Sigmoid colon (tissue), 4 donors: ENCODE measurements around the gene VWA7.

ENCODE experiments used
- POLR2AphosphoS5 ChIP-seq, 4 donors: sonication (generic); formaldehyde crosslinking; IDR thresholded peaks; one replicate each; pipeline ENCODE4 v1.6.1; 2017; ENCODE audit warnings: antibody characterized with exemption in 4 of 4
- TF ChIP-seq, protein P1 (sequence below), 4 experiments: fragments of 450-650 bp in 3 of 4; fragments of 200-600 bp in 1 of 4; IDR thresholded peaks; one replicate each; pipeline ENCODE4 v1.5.1; 2016 to 2019; ENCODE audit warnings: antibody characterized with exemption in 4 of 4, mild to moderate bottlenecking in 3 of 4, moderate library complexity in 2 of 4

DNA sequence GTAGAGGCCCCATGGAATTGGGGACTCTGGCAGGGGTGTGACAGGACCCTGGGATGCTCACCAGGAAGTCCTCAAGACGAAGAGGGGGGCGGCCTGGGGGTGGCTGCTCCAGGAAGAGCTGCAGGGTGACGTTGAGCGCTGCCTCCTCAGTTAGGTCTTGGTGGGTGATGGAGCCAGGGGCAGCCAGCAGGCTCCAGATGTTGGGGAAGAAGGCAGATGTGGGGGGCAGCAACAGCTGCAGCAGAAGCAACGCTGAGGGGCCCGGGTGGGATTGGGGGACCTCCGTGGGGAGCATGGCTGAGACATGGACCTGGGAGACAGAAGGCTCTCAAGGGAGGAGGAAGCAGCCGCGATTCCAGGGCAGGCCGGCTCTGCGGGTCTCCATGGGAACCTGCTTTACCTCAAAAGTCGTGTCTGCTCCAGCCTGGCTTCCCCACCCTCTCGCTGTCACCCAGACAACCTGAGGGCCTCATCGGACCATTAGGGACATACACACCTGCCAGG lies 591 bp downstream of the VWA7 start:
- TF ChIP-seq, protein P1, sequence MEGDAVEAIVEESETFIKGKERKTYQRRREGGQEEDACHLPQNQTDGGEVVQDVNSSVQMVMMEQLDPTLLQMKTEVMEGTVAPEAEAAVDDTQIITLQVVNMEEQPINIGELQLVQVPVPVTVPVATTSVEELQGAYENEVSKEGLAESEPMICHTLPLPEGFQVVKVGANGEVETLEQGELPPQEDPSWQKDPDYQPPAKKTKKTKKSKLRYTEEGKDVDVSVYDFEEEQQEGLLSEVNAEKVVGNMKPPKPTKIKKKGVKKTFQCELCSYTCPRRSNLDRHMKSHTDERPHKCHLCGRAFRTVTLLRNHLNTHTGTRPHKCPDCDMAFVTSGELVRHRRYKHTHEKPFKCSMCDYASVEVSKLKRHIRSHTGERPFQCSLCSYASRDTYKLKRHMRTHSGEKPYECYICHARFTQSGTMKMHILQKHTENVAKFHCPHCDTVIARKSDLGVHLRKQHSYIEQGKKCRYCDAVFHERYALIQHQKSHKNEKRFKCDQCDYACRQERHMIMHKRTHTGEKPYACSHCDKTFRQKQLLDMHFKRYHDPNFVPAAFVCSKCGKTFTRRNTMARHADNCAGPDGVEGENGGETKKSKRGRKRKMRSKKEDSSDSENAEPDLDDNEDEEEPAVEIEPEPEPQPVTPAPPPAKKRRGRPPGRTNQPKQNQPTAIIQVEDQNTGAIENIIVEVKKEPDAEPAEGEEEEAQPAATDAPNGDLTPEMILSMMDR (IDR thresholded peaks at IDR 0.05) = no peak
- TF ChIP-seq POLR2AphosphoS5 (IDR thresholded peaks at IDR 0.05) = no peak
